KMS-11 (cell line): ENCODE results near the gene NLGN1.

Source experiments
- H2AFZ ChIP-seq: fragments of 200-600 bp; sonication (generic); 2 replicates; pipeline ENCODE4 v1.6.1; 2016; ENCODE audit warnings: antibody characterized with exemption, mixed run types, low read depth
- H3K27ac ChIP-seq: fragments of 200-600 bp; sonication (generic); 2 replicates; pipeline ENCODE4 v1.6.1; 2016; ENCODE audit warnings: mild to moderate bottlenecking, mixed run types
- H3K27me3 ChIP-seq: fragments of 200-600 bp; sonication (generic); 2 replicates; pipeline ENCODE4 v1.6.1; 2017; ENCODE audit warnings: mild to moderate bottlenecking, low read depth, mixed run types, moderate library complexity; ENCODE audit not compliant: insufficient read depth
- H3K36me3 ChIP-seq: fragments of 200-600 bp; sonication (generic); 2 replicates; pipeline ENCODE4 v1.6.1; 2017; ENCODE audit warnings: mild to moderate bottlenecking, mixed run types; ENCODE audit not compliant: insufficient read depth
- H3K4me1 ChIP-seq: fragments of 200-600 bp; sonication (generic); 2 replicates; pipeline ENCODE4 v1.6.1; 2016; ENCODE audit warnings: mild to moderate bottlenecking, low read depth, mixed run types; ENCODE audit not compliant: poor library complexity, severe bottlenecking
- H3K4me2 ChIP-seq: fragments of 200-600 bp; sonication (generic); 2 replicates; pipeline ENCODE4 v1.7.0; 2016; ENCODE audit warnings: mild to moderate bottlenecking, mixed run types
- H3K4me3 ChIP-seq: fragments of 200-600 bp; sonication (generic); IDR thresholded peaks from 2 replicates; pipeline ENCODE4 v1.6.1; 2017; ENCODE audit warnings: low read depth, low read length, mixed read lengths; ENCODE audit not compliant: insufficient read depth
- H3K79me2 ChIP-seq: fragments of 200-600 bp; sonication (generic); 2 replicates; pipeline ENCODE4 v1.6.1; 2016; ENCODE audit warnings: low read depth, mixed run types; ENCODE audit not compliant: insufficient read depth
- H3K9ac ChIP-seq: fragments of 200-600 bp; sonication (generic); 2 replicates; pipeline ENCODE4 v1.6.1; 2016; ENCODE audit warnings: mild to moderate bottlenecking, mixed run types
- H4K20me1 ChIP-seq: fragments of 200-600 bp; sonication (generic); 2 replicates; pipeline ENCODE4 v1.6.1; 2016; ENCODE audit warnings: mild to moderate bottlenecking, mixed run types; ENCODE audit not compliant: insufficient read depth
- TF ChIP-seq, protein P1 (sequence below): fragments of 200-600 bp; sonication (generic); conservative IDR thresholded peaks from 2 replicates; pipeline ENCODE4 v1.6.1; 2017; ENCODE audit warnings: low read depth, mild to moderate bottlenecking, antibody characterized with exemption, low read length, moderate library complexity, mixed read lengths

The NLGN1 gene

DNA sequence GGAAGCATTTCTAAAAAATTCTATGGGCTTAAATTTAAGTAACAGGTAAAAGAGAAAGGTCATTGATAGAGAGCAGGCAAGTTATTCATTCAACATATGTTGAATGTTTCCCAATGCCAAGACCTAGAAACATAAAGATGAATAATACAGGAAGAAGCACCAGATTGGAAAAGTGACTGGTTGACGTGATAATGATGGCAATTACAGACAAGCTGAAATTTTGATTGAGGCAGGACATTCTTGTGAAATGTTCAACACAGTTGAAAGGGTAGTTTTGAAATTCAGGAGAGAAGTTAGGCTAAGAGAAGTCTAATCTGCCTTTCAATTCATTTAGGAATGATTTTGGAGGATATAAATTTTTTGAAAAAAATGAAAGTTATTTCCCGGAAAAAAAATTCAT is 925.2 kb downstream of the NLGN1 start:
- Histone ChIP-seq H3K27ac (no peak overlapping the region), H3K9ac (no peak overlapping the region), H3K4me1 (no peaks in the 10 kb centered on the region), H3K36me3 (no peaks in the 10 kb centered on the region), H4K20me1 (no peaks in the 10 kb centered on the region), H3K79me2 (no peaks in the 10 kb centered on the region), H2AFZ (no peak overlapping the region), H3K27me3 (no peaks in the 10 kb centered on the region), H3K4me2 (no peak overlapping the region), H3K4me3 (no peak overlapping the region)
- TF ChIP-seq, protein P1, sequence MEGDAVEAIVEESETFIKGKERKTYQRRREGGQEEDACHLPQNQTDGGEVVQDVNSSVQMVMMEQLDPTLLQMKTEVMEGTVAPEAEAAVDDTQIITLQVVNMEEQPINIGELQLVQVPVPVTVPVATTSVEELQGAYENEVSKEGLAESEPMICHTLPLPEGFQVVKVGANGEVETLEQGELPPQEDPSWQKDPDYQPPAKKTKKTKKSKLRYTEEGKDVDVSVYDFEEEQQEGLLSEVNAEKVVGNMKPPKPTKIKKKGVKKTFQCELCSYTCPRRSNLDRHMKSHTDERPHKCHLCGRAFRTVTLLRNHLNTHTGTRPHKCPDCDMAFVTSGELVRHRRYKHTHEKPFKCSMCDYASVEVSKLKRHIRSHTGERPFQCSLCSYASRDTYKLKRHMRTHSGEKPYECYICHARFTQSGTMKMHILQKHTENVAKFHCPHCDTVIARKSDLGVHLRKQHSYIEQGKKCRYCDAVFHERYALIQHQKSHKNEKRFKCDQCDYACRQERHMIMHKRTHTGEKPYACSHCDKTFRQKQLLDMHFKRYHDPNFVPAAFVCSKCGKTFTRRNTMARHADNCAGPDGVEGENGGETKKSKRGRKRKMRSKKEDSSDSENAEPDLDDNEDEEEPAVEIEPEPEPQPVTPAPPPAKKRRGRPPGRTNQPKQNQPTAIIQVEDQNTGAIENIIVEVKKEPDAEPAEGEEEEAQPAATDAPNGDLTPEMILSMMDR, result no peak

DNA sequence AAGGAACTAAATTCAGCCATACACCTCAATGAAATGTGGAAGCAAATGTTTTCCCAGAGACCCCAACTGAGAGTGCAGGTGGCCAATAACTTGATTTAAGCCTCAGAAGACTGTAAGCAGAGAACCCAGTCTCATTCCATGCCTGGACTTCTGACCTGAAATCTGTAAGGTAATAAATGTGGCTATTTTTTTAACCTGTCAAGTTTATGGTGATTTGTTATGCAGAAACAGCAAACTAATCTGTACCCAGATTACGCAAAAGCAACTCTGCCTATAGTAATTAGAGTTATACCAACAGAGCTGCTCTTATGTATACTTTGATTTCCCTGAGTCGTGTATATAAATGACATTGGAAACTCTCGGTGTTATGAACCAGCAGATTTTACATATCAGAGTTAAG is 927.6 kb downstream of the NLGN1 start:
- Histone ChIP-seq H3K79me2 (no peaks in the 10 kb centered on the region), H4K20me1 (no peaks in the 10 kb centered on the region), H2AFZ (no peak overlapping the region), H3K9ac (no peak overlapping the region), H3K4me1 (no peaks in the 10 kb centered on the region), H3K4me3 (no peak overlapping the region), H3K4me2 (no peak overlapping the region), H3K36me3 (no peaks in the 10 kb centered on the region), H3K27me3 (no peaks in the 10 kb centered on the region), H3K27ac (no peak overlapping the region)
- TF ChIP-seq, protein P1, result no peak

DNA sequence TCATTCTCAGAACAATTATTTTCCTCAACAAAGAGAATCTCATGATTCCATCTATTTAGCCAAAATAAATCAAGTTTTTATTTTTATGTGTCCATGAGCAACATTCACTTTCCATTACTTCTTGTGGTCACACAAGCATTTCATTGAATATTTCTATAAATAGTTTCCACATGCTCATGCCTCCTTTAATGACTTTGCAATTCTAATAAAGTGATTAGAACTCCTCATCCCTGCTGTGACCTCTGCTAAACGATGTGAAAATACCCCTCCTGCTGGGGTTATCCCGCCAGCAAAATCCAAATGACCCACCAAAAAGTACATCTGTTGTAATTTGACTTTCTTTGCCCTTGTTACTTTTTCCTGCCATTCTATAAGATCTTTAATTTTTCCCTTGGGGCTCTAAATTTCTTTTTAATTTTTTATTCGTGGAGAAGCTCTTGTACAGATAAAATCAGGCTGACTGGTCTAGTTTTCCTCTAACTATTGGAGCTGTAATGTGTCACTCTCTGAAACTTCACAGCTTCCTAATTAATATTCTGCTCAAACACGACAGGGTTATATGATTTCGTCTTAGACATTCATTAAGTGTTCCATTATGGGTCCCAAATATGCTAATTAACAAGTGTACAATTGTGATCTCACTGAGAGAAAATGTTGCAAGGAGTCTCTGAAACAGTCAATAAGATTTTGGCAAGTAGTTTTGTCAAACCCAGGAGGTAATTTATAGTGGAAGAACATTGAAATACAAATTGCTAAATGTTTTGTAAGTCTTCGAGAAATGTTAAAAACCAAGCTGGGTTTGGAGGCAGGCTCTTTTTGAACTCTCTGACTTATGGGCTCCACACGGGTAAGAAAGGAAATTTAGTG is 928.5 kb downstream of the NLGN1 start:
- no peak overlapping the region for H3K27ac ChIP-seq

DNA sequence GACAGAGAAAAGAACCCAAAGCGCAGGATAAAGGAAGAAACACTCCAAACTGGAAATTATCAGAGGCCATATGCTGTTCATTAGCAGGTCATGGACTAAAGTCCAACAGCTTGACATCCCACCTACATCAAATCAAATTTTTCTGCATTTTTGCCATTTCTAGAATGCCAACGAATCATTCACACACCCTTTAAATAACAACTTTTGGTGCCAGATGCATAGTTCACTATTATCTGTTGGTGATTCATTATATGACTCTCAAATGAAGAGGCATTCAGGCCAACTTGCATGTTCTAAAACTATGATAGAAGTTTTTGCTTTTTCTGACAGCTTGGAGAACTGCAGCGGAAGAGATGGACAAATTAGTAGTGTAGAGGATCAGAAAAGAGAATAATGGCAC is 931.8 kb downstream of the NLGN1 start:
- no peaks in the 10 kb centered on the region for H3K27me3 ChIP-seq
- no peak overlapping the region for H3K4me3 ChIP-seq
- H2AFZ ChIP-seq, result no peak overlapping the region
- no peak overlapping the region for H3K4me2 ChIP-seq
- H3K9ac ChIP-seq, result no peak overlapping the region
- no peaks in the 10 kb centered on the region for H3K36me3 ChIP-seq
- H3K79me2 ChIP-seq, result no peaks in the 10 kb centered on the region
- TF ChIP-seq, protein P1, result no peak
- no peak overlapping the region for H3K27ac ChIP-seq
- H4K20me1 ChIP-seq, result no peaks in the 10 kb centered on the region
- H3K4me1 ChIP-seq, result no peaks in the 10 kb centered on the region

More for the DNA sequence above, 928.5 kb downstream of the NLGN1 start:
- TF ChIP-seq, protein P1, result no peak
- Histone ChIP-seq H3K9ac (no peak overlapping the region), H2AFZ (no peak overlapping the region), H4K20me1 (no peaks in the 10 kb centered on the region), H3K27me3 (no peaks in the 10 kb centered on the region), H3K79me2 (no peaks in the 10 kb centered on the region), H3K4me2 (no peak overlapping the region), H3K4me3 (no peak overlapping the region), H3K36me3 (no peaks in the 10 kb centered on the region), H3K4me1 (no peaks in the 10 kb centered on the region)
